Glutamatergic neuron (in vitro differentiated cells): ENCODE measurements around the gene TMA7. TPM values are rescaled to one million over a fixed set of nuclear protein-coding genes. Genes with fewer than 3 reads are reported as not detected.

ENCODE experiments used
- DNase-seq: peaks from one replicate; pipeline ENCODE4 v3.0.0; 2022
- H3K27ac Mint-ChIP-seq: one replicate; pipeline ENCODE4 v1.8.0; 2020; ENCODE audit warnings: mild to moderate bottlenecking, mixed read lengths, inconsistent platforms; ENCODE audit not compliant: unreplicated experiment
- H3K27me3 Mint-ChIP-seq: one replicate; pipeline ENCODE4 v1.8.0; 2020; ENCODE audit warnings: mild to moderate bottlenecking, moderate library complexity, mixed read lengths, inconsistent platforms; ENCODE audit not compliant: unreplicated experiment
- H3K36me3 Mint-ChIP-seq: one replicate; pipeline ENCODE4 v1.8.0; 2020; ENCODE audit warnings: mild to moderate bottlenecking, mixed read lengths, inconsistent platforms; ENCODE audit not compliant: unreplicated experiment
- H3K4me1 Mint-ChIP-seq: one replicate; pipeline ENCODE4 v1.8.0; 2020; ENCODE audit warnings: mild to moderate bottlenecking, low read depth, mixed read lengths, inconsistent platforms; ENCODE audit not compliant: unreplicated experiment
- H3K4me3 Mint-ChIP-seq: one replicate; pipeline ENCODE4 v1.8.0; 2020; ENCODE audit warnings: mild to moderate bottlenecking, mixed read lengths, inconsistent platforms; ENCODE audit not compliant: unreplicated experiment
- H3K9me3 Mint-ChIP-seq: one replicate; pipeline ENCODE4 v1.8.0; 2020; ENCODE audit warnings: mild to moderate bottlenecking, moderate library complexity, mixed read lengths, inconsistent platforms; ENCODE audit not compliant: unreplicated experiment
- total RNA-seq: library from RNA; stranded (reverse); fragmentation: NEBNext Ultra II Directional; extraction: Animal tissue kit (Norgen Biotek cat#: 25700); gene quantifications from one replicate; pipeline ENCODE4 v1.2.1, GENCODE V29; 2021; ENCODE audit not compliant: unreplicated experiment
- TF ChIP-seq, protein P1 (sequence below): fragments of 200-600 bp; sonication (generic); IDR thresholded peaks from one replicate; pipeline ENCODE4 v1.5.0; 2021; ENCODE audit not compliant: partially characterized antibody, unreplicated experiment

Gene TMA7
- total RNA-seq, 1 donor from 2014 or later: 154 TPM

- H3K4me3 Mint-ChIP-seq: peak overlapping the region; percentile 46
- H3K4me1 Mint-ChIP-seq: peaks cover 16% of the 10 kb centered on the region
- peaks cover 3% of the 10 kb centered on the region for H3K9me3 Mint-ChIP-seq
- no peaks in the 10 kb centered on the region for H3K36me3 Mint-ChIP-seq
- H3K27me3 Mint-ChIP-seq: peaks cover 5% of the 10 kb centered on the region
- peak overlapping the region; percentile 36 for H3K27ac Mint-ChIP-seq
- no peak for DNase-seq
- TF ChIP-seq, protein P1, sequence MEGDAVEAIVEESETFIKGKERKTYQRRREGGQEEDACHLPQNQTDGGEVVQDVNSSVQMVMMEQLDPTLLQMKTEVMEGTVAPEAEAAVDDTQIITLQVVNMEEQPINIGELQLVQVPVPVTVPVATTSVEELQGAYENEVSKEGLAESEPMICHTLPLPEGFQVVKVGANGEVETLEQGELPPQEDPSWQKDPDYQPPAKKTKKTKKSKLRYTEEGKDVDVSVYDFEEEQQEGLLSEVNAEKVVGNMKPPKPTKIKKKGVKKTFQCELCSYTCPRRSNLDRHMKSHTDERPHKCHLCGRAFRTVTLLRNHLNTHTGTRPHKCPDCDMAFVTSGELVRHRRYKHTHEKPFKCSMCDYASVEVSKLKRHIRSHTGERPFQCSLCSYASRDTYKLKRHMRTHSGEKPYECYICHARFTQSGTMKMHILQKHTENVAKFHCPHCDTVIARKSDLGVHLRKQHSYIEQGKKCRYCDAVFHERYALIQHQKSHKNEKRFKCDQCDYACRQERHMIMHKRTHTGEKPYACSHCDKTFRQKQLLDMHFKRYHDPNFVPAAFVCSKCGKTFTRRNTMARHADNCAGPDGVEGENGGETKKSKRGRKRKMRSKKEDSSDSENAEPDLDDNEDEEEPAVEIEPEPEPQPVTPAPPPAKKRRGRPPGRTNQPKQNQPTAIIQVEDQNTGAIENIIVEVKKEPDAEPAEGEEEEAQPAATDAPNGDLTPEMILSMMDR: no peak
Measured at GRCh38 chr3:48422681-48423080, 17.4 kb upstream of the TMA7 start.

- Mint-ChIP-seq H3K36me3 (no peaks in the 10 kb centered on the region), H3K9me3 (peaks cover 8% of the 10 kb centered on the region), H3K4me3 (peak overlapping the region; percentile 46), H3K4me1 (peaks cover 19% of the 10 kb centered on the region), H3K27ac (peak overlapping the region; percentile 36), H3K27me3 (peaks cover 7% of the 10 kb centered on the region)
- DNase-seq: no peak
- TF ChIP-seq, protein P1: no peak
Measured at GRCh38 chr3:48423241-48423882, 16.7 kb upstream of the TMA7 start.

- peaks cover 8% of the 10 kb centered on the region for H3K9me3 Mint-ChIP-seq
- DNase-seq: no peak
- H3K4me1 Mint-ChIP-seq: peaks cover 19% of the 10 kb centered on the region
- peaks cover 7% of the 10 kb centered on the region for H3K27me3 Mint-ChIP-seq
- H3K4me3 Mint-ChIP-seq: peak overlapping the region; percentile 20
- TF ChIP-seq, protein P1: no peak
- no peaks in the 10 kb centered on the region for H3K36me3 Mint-ChIP-seq
- no peak overlapping the region for H3K27ac Mint-ChIP-seq
Measured at GRCh38 chr3:48423883-48424695, 16.0 kb upstream of the TMA7 start.

- TF ChIP-seq, protein P1: no peak
- Mint-ChIP-seq H3K4me1 (peaks cover 19% of the 10 kb centered on the region), H3K4me3 (peak overlapping the region; percentile 27), H3K36me3 (no peaks in the 10 kb centered on the region), H3K27ac (peak overlapping the region; percentile 9), H3K27me3 (peaks cover 12% of the 10 kb centered on the region), H3K9me3 (peaks cover 8% of the 10 kb centered on the region)
- no peak for DNase-seq
Measured at GRCh38 chr3:48425281-48425812, 14.7 kb upstream of the TMA7 start.
